CD8-positive, alpha-beta memory T cell (primary cell): Measurements from ENCODE around the gene MPZ. TPM values are rescaled to one million over a fixed set of nuclear protein-coding genes. Genes with fewer than 3 reads are reported as not detected.

Experiments
- CTCF ChIA-PET: fragments of 350-600 bp; sonication (Branson Sonifier 250); formaldehyde crosslinking; loops from one replicate; lab custom pipeline; 2021; ENCODE audit warnings: antibody characterized with exemption; lab: Charles Lee
- POLR2A ChIA-PET: fragments of 350-600 bp; sonication (Branson Sonifier 250); formaldehyde crosslinking; loops from one replicate; lab custom pipeline; 2021; ENCODE audit warnings: antibody characterized with exemption; lab: Charles Lee
- DNase-seq, 5 donors: peaks; one replicate each; pipeline versions ENCODE4 v3.0.0 to v3.0.0-alpha.2; 2020 to 2022; ENCODE audit warnings: mixed read lengths in 1 of 5
- H3K27ac ChIP-seq: one replicate; pipeline ENCODE4 v1.7.0; 2013; ENCODE audit warnings: low read depth, mild to moderate bottlenecking, low read length, moderate library complexity
- H3K27me3 ChIP-seq: 2 replicates; pipeline ENCODE4 v1.7.0; 2013; ENCODE audit warnings: low read length, mild to moderate bottlenecking; ENCODE audit not compliant: insufficient read depth, poor library complexity, severe bottlenecking
- H3K36me3 ChIP-seq: 2 replicates; pipeline ENCODE4 v1.7.0; 2013; ENCODE audit warnings: mild to moderate bottlenecking, low read length, moderate library complexity; ENCODE audit not compliant: insufficient read depth
- H3K4me1 ChIP-seq: 2 replicates; pipeline ENCODE4 v1.7.0; 2013; ENCODE audit warnings: mild to moderate bottlenecking, low read length, moderate library complexity; ENCODE audit not compliant: insufficient read depth
- H3K4me3 ChIP-seq: 2 replicates; pipeline ENCODE4 v1.7.0; 2013; ENCODE audit warnings: mild to moderate bottlenecking, low read length
- H3K9me3 ChIP-seq: 2 replicates; pipeline ENCODE4 v1.7.0; 2013; ENCODE audit warnings: mild to moderate bottlenecking, low read length
- H3K27ac Mint-ChIP-seq, 8 donors: one replicate each; pipeline ENCODE4 v1.8.0; 2020 to 2021; ENCODE audit warnings: mixed read lengths in 8 of 8, mild to moderate bottlenecking in 6 of 8, inconsistent platforms in 3 of 8, moderate library complexity in 3 of 8
- H3K27me3 Mint-ChIP-seq, 2 donors: one replicate each; pipeline ENCODE4 v1.8.0; 2020 to 2021; ENCODE audit warnings: mixed read lengths in 2 of 2, mild to moderate bottlenecking in 1 of 2, moderate library complexity in 1 of 2
- H3K36me3 Mint-ChIP-seq, 3 donors: one replicate each; pipeline ENCODE4 v1.8.0; 2020 to 2021; ENCODE audit warnings: mixed read lengths in 3 of 3, inconsistent platforms in 1 of 3, mild to moderate bottlenecking in 1 of 3
- H3K4me1 Mint-ChIP-seq, 3 donors: one replicate each; pipeline ENCODE4 v1.8.0; 2020 to 2021; ENCODE audit warnings: mixed read lengths in 3 of 3, inconsistent platforms in 1 of 3, mild to moderate bottlenecking in 1 of 3
- H3K4me3 Mint-ChIP-seq, 7 donors: one replicate each; pipeline ENCODE4 v1.8.0; 2020 to 2021; ENCODE audit warnings: mixed read lengths in 7 of 7, mild to moderate bottlenecking in 6 of 7, moderate library complexity in 4 of 7, inconsistent platforms in 2 of 7
- H3K9me3 Mint-ChIP-seq, 5 donors: one replicate each; pipeline ENCODE4 v1.8.0; 2020 to 2022; ENCODE audit warnings: mixed read lengths in 5 of 5, mild to moderate bottlenecking in 3 of 5, moderate library complexity in 2 of 5, inconsistent platforms in 1 of 5
- polyA plus RNA-seq: library from polyadenylated mRNA; unstranded; fragments of 300-500 nt; fragmentation: Illumina TruSeq; gene quantifications from one replicate; pipeline ENCODE4 v1.2.3, GENCODE V29; 2021
- total RNA-seq, 2 experiments: library from RNA; stranded (reverse); gene quantifications; one replicate each; pipeline ENCODE4 v1.2.3, GENCODE V29; 2021

MPZ gene
- total and polyA plus RNA-seq, 3 experiments from 2014 or later, result 1.8 to 1.9 TPM; not detected in 1

DNA sequence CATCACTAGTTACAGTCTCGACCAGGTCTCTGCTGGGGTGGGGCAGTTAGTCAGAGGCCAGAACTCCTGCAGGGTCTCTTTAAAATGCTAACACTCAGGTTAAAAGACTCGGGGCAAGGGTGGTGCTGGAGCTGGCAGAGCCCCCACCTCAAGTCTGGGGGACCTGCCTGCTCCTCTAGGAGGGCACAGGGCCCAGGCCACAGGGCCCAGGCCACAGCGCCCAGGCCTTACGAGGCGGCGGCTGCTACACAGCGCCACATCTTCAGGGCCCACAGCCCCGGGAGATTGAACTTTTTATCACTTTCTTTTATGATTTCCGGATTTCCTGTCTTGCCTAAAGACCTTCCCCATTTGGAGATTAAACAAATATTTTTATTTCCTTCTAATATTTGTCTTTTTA is 10.4 kb downstream of the MPZ start:
- peaks cover 0 to 10% (median 1%) of the 10 kb centered on the region in 3 donors for H3K36me3 Mint-ChIP-seq
- DNase-seq, result peak in 1 of 5 donors; percentile 13
- Histone ChIP-seq H3K4me3 (no peak overlapping the region), H3K36me3 (no peaks in the 10 kb centered on the region), H3K27ac (no peak overlapping the region), H3K27me3 (no peaks in the 10 kb centered on the region), H3K9me3 (no peaks in the 10 kb centered on the region), H3K4me1 (peaks cover 11% of the 10 kb centered on the region)
- H3K9me3 Mint-ChIP-seq, result no peaks in the 10 kb centered on the region
- peaks cover 11 to 24% (median 23%) of the 10 kb centered on the region in 3 donors for H3K4me1 Mint-ChIP-seq
- H3K27ac Mint-ChIP-seq, result no peak overlapping the region
- H3K27me3 Mint-ChIP-seq, result no peaks in the 10 kb centered on the region
- no peak overlapping the region for H3K4me3 Mint-ChIP-seq
- ChIA-PET POLR2A (interaction anchor here (0.7 kb wide), 1 partner anchor 30 kb away, joined by 5 read pairs; no protein-coding TSS in a partner anchor), CTCF (interaction anchor here (1.1 kb wide), 1 partner anchor 74 kb away, joined by 4 read pairs; the partner anchor contains the start of gene TOMM40L)

DNA sequence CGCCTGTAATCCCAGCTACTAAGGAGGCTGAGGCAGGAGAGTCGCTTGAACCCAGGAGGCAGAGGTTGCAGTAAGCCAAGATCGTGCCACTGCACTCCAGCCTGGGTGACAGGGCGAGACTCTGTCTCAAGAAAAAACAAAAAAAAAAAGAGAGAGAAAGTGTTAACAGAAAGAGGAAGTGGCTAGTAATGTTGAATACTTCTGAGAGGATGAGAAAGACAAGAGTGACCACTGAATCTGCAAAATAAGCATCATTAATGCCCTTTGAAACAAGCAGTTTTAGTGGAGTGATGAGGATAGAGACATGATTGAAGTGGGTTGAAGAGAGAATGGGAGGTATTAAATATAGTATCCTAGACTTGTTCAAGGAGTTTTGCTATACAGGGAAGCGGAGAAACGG is 11.7 kb downstream of the MPZ start:
- Mint-ChIP-seq H3K27ac (peak overlapping the region in 1 of 8 donors; percentile 74), H3K27me3 (no peaks in the 10 kb centered on the region), H3K36me3 (peaks cover 0 to 9% (median 0%) of the 10 kb centered on the region in 3 donors), H3K4me1 (peaks cover 0 to 11% (median 11%) of the 10 kb centered on the region in 3 donors), H3K4me3 (no peak overlapping the region), H3K9me3 (no peaks in the 10 kb centered on the region)
- Histone ChIP-seq H3K9me3 (no peaks in the 10 kb centered on the region), H3K36me3 (no peaks in the 10 kb centered on the region), H3K27ac (no peak overlapping the region), H3K4me1 (no peaks in the 10 kb centered on the region), H3K4me3 (no peak overlapping the region), H3K27me3 (no peaks in the 10 kb centered on the region)
- CTCF ChIA-PET, result no interaction called here
- no peak for DNase-seq
- POLR2A ChIA-PET, result no interaction called here

- Histone ChIP-seq H3K9me3 (no peaks in the 10 kb centered on the region), H3K27me3 (no peaks in the 10 kb centered on the region), H3K4me3 (no peak overlapping the region), H3K27ac (no peak overlapping the region), H3K36me3 (no peaks in the 10 kb centered on the region), H3K4me1 (no peaks in the 10 kb centered on the region)
- Mint-ChIP-seq H3K27ac (no peak overlapping the region), H3K9me3 (no peaks in the 10 kb centered on the region), H3K36me3 (peaks cover 0 to 5% (median 0%) of the 10 kb centered on the region in 3 donors), H3K4me3 (no peak overlapping the region), H3K4me1 (peaks cover 0 to 6% (median 4%) of the 10 kb centered on the region in 3 donors), H3K27me3 (no peaks in the 10 kb centered on the region)
- ChIA-PET CTCF (no interaction called here), POLR2A (no interaction called here)
- no peak for DNase-seq
These were observed 12.4 kb downstream of the MPZ start for GRCh38 chr1:161297415-161297814.

- Histone ChIP-seq H3K36me3 (no peaks in the 10 kb centered on the region), H3K4me3 (no peak overlapping the region), H3K9me3 (no peaks in the 10 kb centered on the region), H3K27ac (no peak overlapping the region), H3K27me3 (no peaks in the 10 kb centered on the region), H3K4me1 (no peaks in the 10 kb centered on the region)
- CTCF ChIA-PET, result interaction anchor here (0.6 to 2.9 kb wide), 20 partner anchors 8 to 300 kb away, joined by 3 to 21 read pairs (median 4); partner anchors contain the start of genes SDHC and TOMM40L
- H3K4me3 Mint-ChIP-seq, result no peak overlapping the region
- H3K9me3 Mint-ChIP-seq, result no peaks in the 10 kb centered on the region
- peaks cover 0 to 4% (median 0%) of the 10 kb centered on the region in 3 donors for H3K4me1 Mint-ChIP-seq
- no peak for DNase-seq
- no peak overlapping the region for H3K27ac Mint-ChIP-seq
- H3K27me3 Mint-ChIP-seq, result peaks cover 0 to 4% of the 10 kb centered on the region in 2 donors
- H3K36me3 Mint-ChIP-seq, result no peaks in the 10 kb centered on the region
- POLR2A ChIA-PET, result interaction anchor here (1.1 kb wide), 1 partner anchor 16 kb away, joined by 5 read pairs; no protein-coding TSS in a partner anchor
These were observed 19.0 kb downstream of the MPZ start for GRCh38 chr1:161290779-161291178.

DNA sequence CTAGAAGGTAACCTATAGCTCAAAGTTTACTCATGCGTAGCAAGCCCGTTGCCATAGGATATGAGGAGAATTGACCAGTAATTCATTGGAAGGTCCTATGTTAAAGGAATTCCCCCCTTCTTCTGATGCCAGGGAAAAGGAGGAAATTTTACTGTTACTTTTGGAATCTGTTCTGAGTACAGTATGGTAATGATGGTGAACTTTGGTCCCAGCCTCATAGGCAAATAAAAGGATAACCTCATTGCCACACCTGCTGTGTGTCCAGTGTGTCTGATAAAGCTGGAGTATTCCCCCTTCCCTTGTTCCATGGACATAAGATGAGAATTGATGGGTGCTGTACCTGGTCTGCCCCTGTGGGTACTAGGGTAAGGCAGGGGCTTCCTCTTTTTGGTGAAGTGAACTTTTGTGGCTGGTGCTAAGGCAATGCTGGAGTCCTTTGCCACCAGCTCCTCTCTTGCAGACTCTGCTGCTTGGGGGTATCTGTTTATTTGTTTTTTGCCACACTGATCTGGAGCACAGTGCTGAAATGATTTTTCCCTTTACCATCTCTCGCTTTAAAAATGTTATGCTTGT is 22.2 kb downstream of the MPZ start:
- Histone ChIP-seq H3K27me3 (no peaks in the 10 kb centered on the region), H3K36me3 (no peaks in the 10 kb centered on the region), H3K4me1 (no peaks in the 10 kb centered on the region), H3K9me3 (no peaks in the 10 kb centered on the region), H3K4me3 (no peak overlapping the region), H3K27ac (no peak overlapping the region)
- Mint-ChIP-seq H3K9me3 (no peaks in the 10 kb centered on the region), H3K27ac (no peak overlapping the region), H3K27me3 (peaks cover 0 to 4% of the 10 kb centered on the region in 2 donors), H3K36me3 (peaks cover 0 to 6% (median 3%) of the 10 kb centered on the region in 3 donors), H3K4me1 (peaks cover 0 to 4% (median 0%) of the 10 kb centered on the region in 3 donors), H3K4me3 (no peak overlapping the region)
- ChIA-PET POLR2A (interaction anchor here (0.6 kb wide), 1 partner anchor 29 kb away, joined by 5 read pairs; no protein-coding TSS in a partner anchor), CTCF (interaction anchor here (1.1 kb wide), 1 partner anchor 95 kb away, joined by 5 read pairs; no protein-coding TSS in a partner anchor)
- DNase-seq, result no peak

DNA sequence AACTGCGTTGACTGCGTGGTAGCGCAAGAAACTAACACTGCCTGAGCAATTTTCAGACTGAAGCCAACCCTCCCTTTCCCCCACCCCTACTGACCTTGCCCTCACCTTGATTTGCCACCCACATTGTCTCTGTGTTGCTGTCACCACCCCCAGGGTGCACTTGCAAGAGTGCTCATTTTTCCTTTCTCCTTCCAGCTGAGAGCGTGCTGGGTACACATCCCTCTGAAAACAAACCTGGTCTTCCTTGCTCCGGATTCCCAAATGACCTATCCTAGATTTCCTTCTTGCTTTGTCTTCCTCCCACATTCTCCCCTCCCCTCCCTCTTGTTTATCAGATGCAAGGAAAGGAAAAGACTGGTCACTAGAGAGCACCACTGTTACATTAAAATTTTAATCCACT is 24.2 kb downstream of the MPZ start:
- Histone ChIP-seq H3K27ac (no peak overlapping the region), H3K36me3 (no peaks in the 10 kb centered on the region), H3K27me3 (no peaks in the 10 kb centered on the region), H3K4me1 (no peaks in the 10 kb centered on the region), H3K9me3 (no peaks in the 10 kb centered on the region), H3K4me3 (no peak overlapping the region)
- Mint-ChIP-seq H3K4me1 (no peaks in the 10 kb centered on the region), H3K9me3 (no peaks in the 10 kb centered on the region), H3K36me3 (peaks cover 0 to 7% (median 3%) of the 10 kb centered on the region in 3 donors), H3K27ac (peak overlapping the region in 1 of 8 donors; percentile 38), H3K27me3 (peaks cover 0 to 3% of the 10 kb centered on the region in 2 donors), H3K4me3 (no peak overlapping the region)
- DNase-seq, result no peak
- CTCF ChIA-PET, result no interaction called here
- POLR2A ChIA-PET, result interaction anchor here (0.7 kb wide), 1 partner anchor 180 kb away, joined by 4 read pairs; no protein-coding TSS in a partner anchor

GRCh38 chr1:161285113-161285512 is 24.7 kb downstream of the MPZ start:
- DNase-seq, result no peak
- no peaks in the 10 kb centered on the region for H3K36me3 ChIP-seq
- POLR2A ChIA-PET, result interaction anchor here (0.7 kb wide), 1 partner anchor 180 kb away, joined by 4 read pairs; no protein-coding TSS in a partner anchor
- no peaks in the 10 kb centered on the region for H3K4me1 Mint-ChIP-seq
- H3K4me3 Mint-ChIP-seq, result no peak overlapping the region
- peak overlapping the region in 1 of 8 donors; percentile 36 for H3K27ac Mint-ChIP-seq
- no peaks in the 10 kb centered on the region for H3K4me1 ChIP-seq
- H3K9me3 ChIP-seq, result no peaks in the 10 kb centered on the region
- H3K27me3 Mint-ChIP-seq, result peaks cover 0 to 3% of the 10 kb centered on the region in 2 donors
- no peaks in the 10 kb centered on the region for H3K9me3 Mint-ChIP-seq
- H3K4me3 ChIP-seq, result no peak overlapping the region
- no peak overlapping the region for H3K27ac ChIP-seq
- no peaks in the 10 kb centered on the region for H3K27me3 ChIP-seq
- peaks cover 0 to 7% (median 7%) of the 10 kb centered on the region in 3 donors for H3K36me3 Mint-ChIP-seq
- CTCF ChIA-PET, result no interaction called here

DNA sequence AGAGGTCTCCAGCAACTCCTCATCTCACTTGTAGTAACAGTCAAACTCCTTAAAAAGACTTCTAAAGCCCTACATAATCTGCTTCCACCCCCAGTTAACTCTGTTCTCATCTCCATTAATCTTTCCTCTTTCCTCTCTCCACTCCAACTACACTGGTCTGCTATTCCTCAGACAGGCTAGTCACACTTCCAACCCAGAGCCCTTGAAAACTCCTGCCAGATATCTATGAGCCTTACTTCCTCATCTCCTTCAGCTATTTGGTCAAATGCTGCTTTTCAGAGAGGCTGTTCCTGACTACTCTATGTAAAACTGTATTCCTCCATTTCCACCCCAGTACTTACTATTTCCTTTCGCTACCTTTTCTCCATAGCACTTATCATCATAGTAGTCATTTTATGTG is 26.8 kb downstream of the MPZ start:
- H3K27ac Mint-ChIP-seq, result no peak overlapping the region
- POLR2A ChIA-PET, result no interaction called here
- no peaks in the 10 kb centered on the region for H3K9me3 Mint-ChIP-seq
- Histone ChIP-seq H3K4me3 (no peak overlapping the region), H3K4me1 (no peaks in the 10 kb centered on the region), H3K27me3 (no peaks in the 10 kb centered on the region), H3K9me3 (no peaks in the 10 kb centered on the region), H3K27ac (no peak overlapping the region), H3K36me3 (no peaks in the 10 kb centered on the region)
- H3K4me3 Mint-ChIP-seq, result no peak overlapping the region
- CTCF ChIA-PET, result interaction anchor here (1.2 kb wide), 1 partner anchor 8 kb away, joined by 7 read pairs; no protein-coding TSS in a partner anchor
- peaks cover 3 to 5% of the 10 kb centered on the region in 2 donors for H3K27me3 Mint-ChIP-seq
- H3K36me3 Mint-ChIP-seq, result peaks cover 0 to 13% (median 7%) of the 10 kb centered on the region in 3 donors
- H3K4me1 Mint-ChIP-seq, result no peaks in the 10 kb centered on the region
- DNase-seq, result no peak
